GM19351 (cell line): Measurements from ENCODE around the gene PLA2G2C.
"Not testable (repeated sequence)": the region's sequence is repeated elsewhere in the genome, so short reads cannot be mapped to it uniquely, and the experiment has no call there.

Source experiments
- ATAC-seq: cut with Tn5 transposase; IDR thresholded peaks from one replicate; pipeline ENCODE4 v1.9.1; 2021; ENCODE audit warnings: mild to moderate bottlenecking, moderate library complexity; ENCODE audit not compliant: unreplicated experiment

Gene PLA2G2C

GRCh38 chr1:20185834-20186782 is at the start of gene PLA2G2C, which contains the start of gene UBXN10:
PLA2G2C (minus strand) TSS chr1:20186518; CDS start chr1:20177363, 9,155 bp downstream.
UBXN10 (plus strand) TSS chr1:20186096; CDS start chr1:20190562, 4,466 bp downstream.
- no peak for ATAC-seq

- no peak for ATAC-seq
Measured at GRCh38 chr1:20234788-20235535, 48.6 kb upstream of the PLA2G2C start.

- ATAC-seq, result no peak
Measured at GRCh38 chr1:20233866-20234265, 47.5 kb upstream of the PLA2G2C start.

GRCh38 chr1:20233394-20233793 is 47.1 kb upstream of the PLA2G2C start:
- no peak for ATAC-seq

GRCh38 chr1:20232564-20232963 is 46.2 kb upstream of the PLA2G2C start:
- ATAC-seq, result not testable (repeated sequence)

GRCh38 chr1:20229171-20229570 is 42.9 kb upstream of the PLA2G2C start:
- no peak for ATAC-seq

- ATAC-seq, result no peak
Measured at GRCh38 chr1:20228314-20228825, 42.1 kb upstream of the PLA2G2C start.

- ATAC-seq, result no peak
Measured at GRCh38 chr1:20227704-20228103, 41.4 kb upstream of the PLA2G2C start.

- no peak for ATAC-seq
Measured at GRCh38 chr1:20224546-20224945, 38.2 kb upstream of the PLA2G2C start.

GRCh38 chr1:20223551-20224419 is 37.5 kb upstream of the PLA2G2C start:
- ATAC-seq, result no peak

GRCh38 chr1:20223106-20223505 is 36.8 kb upstream of the PLA2G2C start:
- no peak for ATAC-seq

- ATAC-seq, result no peak
Measured at GRCh38 chr1:20220036-20220435, 33.7 kb upstream of the PLA2G2C start.

GRCh38 chr1:20219053-20219452 is 32.7 kb upstream of the PLA2G2C start:
- ATAC-seq, result not testable (repeated sequence)

GRCh38 chr1:20216574-20216973 is 30.3 kb upstream of the PLA2G2C start:
- ATAC-seq, result no peak

- no peak for ATAC-seq
Measured at GRCh38 chr1:20215716-20216115, 29.4 kb upstream of the PLA2G2C start.

- no peak for ATAC-seq
Measured at GRCh38 chr1:20212685-20213331, 26.5 kb upstream of the PLA2G2C start.

- no peak for ATAC-seq
Measured at GRCh38 chr1:20212085-20212684, 25.9 kb upstream of the PLA2G2C start.

GRCh38 chr1:20211511-20211931 is 25.2 kb upstream of the PLA2G2C start:
- ATAC-seq, result no peak

GRCh38 chr1:20210736-20211460 is 24.6 kb upstream of the PLA2G2C start:
- no peak for ATAC-seq
